Vagina (tissue), 2 donors: ENCODE measurements around the gene PAX1. TPM values are rescaled to one million over a fixed set of nuclear protein-coding genes. Genes with fewer than 3 reads are reported as not detected.

Experiments
- DNase-seq, 2 donors: peaks; one replicate each; pipeline ENCODE4 v3.0.0-alpha.2; 2017; ENCODE audit errors: extremely low spot score in 2 of 2
- H3K27ac ChIP-seq: fragments of 200-600 bp; sonication (generic); one replicate; pipeline ENCODE4 v1.5.1; 2019
- H3K27me3 ChIP-seq: fragments of 200-600 bp; sonication (generic); one replicate; pipeline ENCODE4 v1.5.1; 2019
- H3K36me3 ChIP-seq, 2 donors: fragments of 200-600 bp; sonication (generic); one replicate each; pipeline ENCODE4 v1.5.1; 2017 to 2019
- H3K4me1 ChIP-seq: fragments of 200-600 bp; sonication (generic); one replicate; pipeline ENCODE4 v1.5.1; 2019
- H3K4me3 ChIP-seq, 2 donors: fragments of 200-600 bp; sonication (generic); 1 replicate in 1 of 2; 2 replicates in 1 of 2; pipeline ENCODE4 v1.5.1; 2016 to 2019
- H3K9me3 ChIP-seq: fragments of 200-600 bp; sonication (generic); one replicate; pipeline ENCODE4 v1.5.1; 2019
- POLR2A ChIP-seq, 2 donors: fragments of 450-650 bp; IDR thresholded peaks; one replicate each; pipeline ENCODE4 v1.6.1; 2017; ENCODE audit warnings: antibody characterized with exemption in 2 of 2, mild to moderate bottlenecking in 2 of 2, moderate library complexity in 2 of 2
- POLR2AphosphoS5 ChIP-seq, 2 donors: sonication (generic); formaldehyde crosslinking; IDR thresholded peaks; one replicate each; pipeline ENCODE4 v1.9.0; 2017; ENCODE audit warnings: antibody characterized with exemption in 2 of 2, mild to moderate bottlenecking in 2 of 2, low read depth in 1 of 2; ENCODE audit not compliant: insufficient read depth in 1 of 2
- intact Hi-C: fragments of 100-400 bp; cut with DNase I; formaldehyde crosslinking; loops from one replicate; pipeline ENCODE4 v1.15.1; 2023
- total RNA-seq: library from RNA; depleted of rRNA; stranded (reverse); fragments of >200 nt; gene quantifications from one replicate; pipeline ENCODE4 v1.2.3, GENCODE V29; 2016
- TF ChIP-seq, protein P1 (sequence below), 3 experiments: fragments of 450-650 bp in 2 of 3; fragments of 200-600 bp in 1 of 3; sonication (generic) in 1 of 3; IDR thresholded peaks; one replicate each; pipeline ENCODE4 v1.5.1; 2017 to 2019; ENCODE audit warnings: antibody characterized with exemption in 3 of 3, mild to moderate bottlenecking in 2 of 3, moderate library complexity in 2 of 3

PAX1 gene
- total RNA-seq, 1 donor from 2014 or later, result not detected

DNA sequence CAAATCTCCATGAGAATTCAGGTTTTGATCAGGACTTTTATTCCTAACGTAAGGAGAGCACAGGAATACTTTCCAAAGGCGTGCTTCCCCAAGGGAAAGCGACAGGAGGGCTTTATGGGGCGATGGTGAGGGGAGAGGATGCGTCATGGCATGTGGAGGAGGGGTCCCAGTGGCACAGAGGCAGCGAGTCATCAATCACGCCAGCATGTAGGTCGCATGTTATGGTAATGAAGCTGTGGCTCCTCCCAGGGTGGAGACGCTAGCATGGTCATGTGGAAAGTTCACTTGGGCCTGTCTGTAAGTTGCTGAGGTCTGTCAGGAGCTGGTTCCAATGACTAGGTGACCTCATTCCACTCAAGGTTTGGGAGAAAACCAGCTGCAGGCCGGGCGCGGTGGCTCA is 35.3 kb upstream of the PAX1 start:
- Histone ChIP-seq H3K4me3 (no peak overlapping the region), H3K27ac (no peak overlapping the region), H3K9me3 (no peaks in the 10 kb centered on the region), H3K36me3 (no peaks in the 10 kb centered on the region), H3K4me1 (no peaks in the 10 kb centered on the region), H3K27me3 (no peaks in the 10 kb centered on the region)
- TF ChIP-seq POLR2A (IDR thresholded peaks at IDR 0.05), result no peak
- no peak for TF ChIP-seq POLR2AphosphoS5 (IDR thresholded peaks at IDR 0.05; ENCODE audit: insufficient read depth in 1 of 2, low read depth in 1 of 2)
- TF ChIP-seq, protein P1, sequence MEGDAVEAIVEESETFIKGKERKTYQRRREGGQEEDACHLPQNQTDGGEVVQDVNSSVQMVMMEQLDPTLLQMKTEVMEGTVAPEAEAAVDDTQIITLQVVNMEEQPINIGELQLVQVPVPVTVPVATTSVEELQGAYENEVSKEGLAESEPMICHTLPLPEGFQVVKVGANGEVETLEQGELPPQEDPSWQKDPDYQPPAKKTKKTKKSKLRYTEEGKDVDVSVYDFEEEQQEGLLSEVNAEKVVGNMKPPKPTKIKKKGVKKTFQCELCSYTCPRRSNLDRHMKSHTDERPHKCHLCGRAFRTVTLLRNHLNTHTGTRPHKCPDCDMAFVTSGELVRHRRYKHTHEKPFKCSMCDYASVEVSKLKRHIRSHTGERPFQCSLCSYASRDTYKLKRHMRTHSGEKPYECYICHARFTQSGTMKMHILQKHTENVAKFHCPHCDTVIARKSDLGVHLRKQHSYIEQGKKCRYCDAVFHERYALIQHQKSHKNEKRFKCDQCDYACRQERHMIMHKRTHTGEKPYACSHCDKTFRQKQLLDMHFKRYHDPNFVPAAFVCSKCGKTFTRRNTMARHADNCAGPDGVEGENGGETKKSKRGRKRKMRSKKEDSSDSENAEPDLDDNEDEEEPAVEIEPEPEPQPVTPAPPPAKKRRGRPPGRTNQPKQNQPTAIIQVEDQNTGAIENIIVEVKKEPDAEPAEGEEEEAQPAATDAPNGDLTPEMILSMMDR (IDR thresholded peaks at IDR 0.05), result no peak
- DNase-seq, result no peak
- intact Hi-C loops, result no loop called here

DNA sequence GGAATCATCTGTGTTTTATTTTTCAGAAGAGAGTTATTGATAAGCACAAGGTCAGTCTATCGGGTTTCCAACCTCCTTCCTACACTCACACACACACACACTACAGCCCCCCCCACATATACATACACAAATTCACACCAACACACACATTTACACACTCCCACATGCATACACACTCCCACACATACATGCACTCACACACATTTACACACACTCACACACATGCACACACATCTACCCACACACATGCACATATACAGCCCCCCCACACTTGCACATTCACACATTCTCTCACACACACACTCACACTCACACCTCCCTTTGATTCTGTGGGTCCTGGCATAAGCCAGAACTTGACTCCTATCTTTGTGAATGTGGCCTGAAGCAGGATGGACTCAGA is 34.5 kb upstream of the PAX1 start:
- DNase-seq, result no peak
- Histone ChIP-seq H3K4me1 (no peaks in the 10 kb centered on the region), H3K27ac (no peak overlapping the region), H3K9me3 (no peaks in the 10 kb centered on the region), H3K36me3 (no peaks in the 10 kb centered on the region), H3K4me3 (no peak overlapping the region), H3K27me3 (no peaks in the 10 kb centered on the region)
- no peak for TF ChIP-seq POLR2AphosphoS5 (IDR thresholded peaks at IDR 0.05; ENCODE audit: insufficient read depth in 1 of 2, low read depth in 1 of 2)
- no peak for TF ChIP-seq POLR2A (IDR thresholded peaks at IDR 0.05)
- TF ChIP-seq, protein P1 (IDR thresholded peaks at IDR 0.05), result no peak
- intact Hi-C loops, result no loop called here

DNA sequence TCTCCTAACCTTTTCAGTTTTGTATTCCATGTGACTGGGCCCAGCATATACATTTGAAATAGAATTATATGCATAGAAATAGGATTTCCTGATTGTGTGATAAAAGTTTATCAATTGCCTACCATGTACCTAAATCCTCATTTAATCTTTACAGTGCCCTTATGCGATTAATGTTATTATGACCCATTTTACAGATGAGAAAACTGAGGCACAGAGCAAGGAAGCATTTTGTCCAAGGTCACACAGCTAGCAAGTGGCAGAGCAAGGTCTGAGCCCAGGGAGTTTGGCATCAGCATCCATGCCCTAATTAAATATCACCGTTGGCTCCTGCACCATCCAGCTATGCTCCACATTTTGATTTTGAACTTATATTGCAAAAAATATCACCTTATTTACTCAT is 28.2 kb upstream of the PAX1 start:
- Histone ChIP-seq H3K9me3 (no peaks in the 10 kb centered on the region), H3K27ac (no peak overlapping the region), H3K4me1 (no peaks in the 10 kb centered on the region), H3K36me3 (no peaks in the 10 kb centered on the region), H3K27me3 (no peaks in the 10 kb centered on the region), H3K4me3 (no peak overlapping the region)
- DNase-seq, result no peak
- intact Hi-C loops, result no loop called here
- TF ChIP-seq POLR2AphosphoS5 (IDR thresholded peaks at IDR 0.05; ENCODE audit: insufficient read depth in 1 of 2, low read depth in 1 of 2), result no peak
- TF ChIP-seq, protein P1 (IDR thresholded peaks at IDR 0.05), result no peak
- TF ChIP-seq POLR2A (IDR thresholded peaks at IDR 0.05), result no peak

DNA sequence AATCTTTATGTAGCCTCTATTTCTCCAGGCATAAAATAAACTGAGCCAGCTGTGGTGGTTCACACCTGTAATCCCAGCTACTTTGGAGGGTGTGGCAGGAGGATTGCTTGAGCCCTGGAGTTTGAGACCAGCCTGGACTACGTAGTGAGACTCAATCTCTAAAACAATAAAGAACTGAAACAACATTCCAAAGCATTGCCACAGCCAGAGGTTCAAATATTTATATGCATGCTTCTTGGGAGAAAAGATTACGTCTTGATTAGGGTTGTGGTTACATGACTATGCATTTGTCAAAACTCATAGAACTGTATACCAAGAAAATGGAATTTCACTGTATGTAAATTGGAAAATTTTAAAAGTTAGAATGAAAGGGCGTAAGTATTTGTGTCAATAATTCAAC is 27.7 kb upstream of the PAX1 start:
- H3K4me1 ChIP-seq, result no peaks in the 10 kb centered on the region
- intact Hi-C loops, result no loop called here
- no peaks in the 10 kb centered on the region for H3K36me3 ChIP-seq
- no peak for DNase-seq
- H3K4me3 ChIP-seq, result no peak overlapping the region
- H3K27ac ChIP-seq, result no peak overlapping the region
- no peak for TF ChIP-seq POLR2AphosphoS5 (IDR thresholded peaks at IDR 0.05; ENCODE audit: insufficient read depth in 1 of 2, low read depth in 1 of 2)
- TF ChIP-seq, protein P1 (IDR thresholded peaks at IDR 0.05), result no peak
- no peak for TF ChIP-seq POLR2A (IDR thresholded peaks at IDR 0.05)
- H3K27me3 ChIP-seq, result no peaks in the 10 kb centered on the region
- no peaks in the 10 kb centered on the region for H3K9me3 ChIP-seq

DNA sequence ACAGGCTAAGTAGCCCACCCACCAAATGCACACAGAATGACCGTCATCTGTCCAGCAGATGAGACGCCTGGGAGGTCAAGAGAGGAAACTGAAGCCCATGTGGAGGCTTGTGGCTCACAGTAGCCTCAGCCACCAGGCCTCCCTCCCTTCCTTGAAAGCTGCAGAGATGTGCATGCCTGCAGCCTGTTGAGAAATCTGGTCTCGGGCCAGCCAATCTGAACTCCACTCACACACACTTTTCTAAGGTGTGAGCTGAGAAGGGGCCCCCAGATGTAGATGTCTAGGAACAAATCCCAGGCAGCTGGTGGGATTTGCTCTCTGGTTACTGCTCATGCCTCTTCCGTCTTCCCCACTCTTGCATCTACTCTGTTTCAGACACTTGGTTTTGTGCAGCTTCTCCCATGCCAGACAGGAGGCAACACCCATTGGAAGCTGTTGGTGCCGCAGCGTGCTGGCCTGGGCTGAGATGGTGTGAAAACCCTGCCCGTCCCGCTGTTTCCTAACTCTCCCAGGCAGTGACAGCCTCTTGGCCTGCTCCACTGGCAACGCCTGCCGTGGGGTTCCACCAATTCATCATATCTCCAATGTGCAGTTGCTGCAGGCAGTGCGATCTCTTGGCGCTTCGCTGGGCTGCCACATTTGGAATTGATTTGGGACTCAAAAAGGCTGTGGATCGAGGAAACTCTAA is 24.1 kb upstream of the PAX1 start:
- Histone ChIP-seq H3K4me1 (no peaks in the 10 kb centered on the region), H3K27me3 (no peaks in the 10 kb centered on the region), H3K36me3 (no peaks in the 10 kb centered on the region), H3K9me3 (no peaks in the 10 kb centered on the region), H3K4me3 (no peak overlapping the region), H3K27ac (no peak overlapping the region)
- peak in 1 of 2 donors; percentile 79 for DNase-seq
- TF ChIP-seq POLR2A (IDR thresholded peaks at IDR 0.05) (no peak), POLR2AphosphoS5 (IDR thresholded peaks at IDR 0.05; ENCODE audit: insufficient read depth in 1 of 2, low read depth in 1 of 2) (no peak)
- TF ChIP-seq, protein P1 (IDR thresholded peaks at IDR 0.05), result no peak
- intact Hi-C loops, result no loop called here
